ENCODE data around the gene MAPKAPK2. TPM values are rescaled to one million over a fixed set of nuclear protein-coding genes. Genes with fewer than 3 reads are reported as not detected.

MAPKAPK2 gene
- total RNA-seq, 1 experiment from 2014 or later = 96.2 TPM

- TF ChIP-seq CTCF (IDR thresholded peaks at IDR 0.05; ENCODE audit: unreplicated experiment) = no peak
- peaks cover 62% of the 10 kb centered on the region for H3K4me1 Mint-ChIP-seq (ENCODE audit: low read depth, unreplicated experiment)
- intact Hi-C loops (cut with micrococcal nuclease; ENCODE audit: unreplicated experiment) = loop anchor here (10.0 kb wide), 1 partner anchor 82 kb away; the partner anchor contains the start of gene DYRK3
- DNase-seq = no peak
- no peak overlapping the region for H3K27ac Mint-ChIP-seq (ENCODE audit: unreplicated experiment)
- H3K36me3 Mint-ChIP-seq (ENCODE audit: insufficient read depth, unreplicated experiment) = peaks cover 7% of the 10 kb centered on the region
- no peaks in the 10 kb centered on the region for H3K9me3 Mint-ChIP-seq (ENCODE audit: low read depth, unreplicated experiment)
- CTCF ChIA-PET = no interaction called here
- H3K4me3 Mint-ChIP-seq (ENCODE audit: low read depth, unreplicated experiment) = no peak overlapping the region
- no peaks in the 10 kb centered on the region for H3K27me3 Mint-ChIP-seq (ENCODE audit: unreplicated experiment)
- BruUV-seq (replicated peaks) = no TSS peak
Measured at GRCh38 chr1:206716159-206716869, 31.6 kb downstream of the MAPKAPK2 start.

GRCh38 chr1:206716870-206717673, 32.4 kb downstream of the MAPKAPK2 start:
- CTCF ChIA-PET = interaction anchor here (0.6 kb wide), 1 partner anchor 102 kb away, joined by 5 read pairs; no protein-coding TSS in a partner anchor
- H3K9me3 Mint-ChIP-seq (ENCODE audit: low read depth, unreplicated experiment) = no peaks in the 10 kb centered on the region
- TF ChIP-seq CTCF (IDR thresholded peaks at IDR 0.05; ENCODE audit: unreplicated experiment) = no peak
- no peaks in the 10 kb centered on the region for H3K27me3 Mint-ChIP-seq (ENCODE audit: unreplicated experiment)
- no TSS peak for BruUV-seq (replicated peaks)
- DNase-seq = no peak
- H3K27ac Mint-ChIP-seq (ENCODE audit: unreplicated experiment) = no peak overlapping the region
- no peak overlapping the region for H3K4me3 Mint-ChIP-seq (ENCODE audit: low read depth, unreplicated experiment)
- intact Hi-C loops (cut with micrococcal nuclease; ENCODE audit: unreplicated experiment) = loop anchor here (10.0 kb wide), 1 partner anchor 82 kb away; the partner anchor contains the start of gene DYRK3
- H3K36me3 Mint-ChIP-seq (ENCODE audit: insufficient read depth, unreplicated experiment) = peaks cover 6% of the 10 kb centered on the region
- H3K4me1 Mint-ChIP-seq (ENCODE audit: low read depth, unreplicated experiment) = peaks cover 61% of the 10 kb centered on the region

GRCh38 chr1:206717674-206717989, 32.9 kb downstream of the MAPKAPK2 start:
- CTCF ChIA-PET = interaction anchor here (0.6 kb wide), 2 partner anchors 101 to 117 kb away, joined by 3 to 5 read pairs; no protein-coding TSS in a partner anchor
- Mint-ChIP-seq H3K4me3 (ENCODE audit: low read depth, unreplicated experiment) (no peak overlapping the region), H3K9me3 (ENCODE audit: low read depth, unreplicated experiment) (no peaks in the 10 kb centered on the region), H3K27me3 (ENCODE audit: unreplicated experiment) (no peaks in the 10 kb centered on the region), H3K4me1 (ENCODE audit: low read depth, unreplicated experiment) (peaks cover 55% of the 10 kb centered on the region), H3K27ac (ENCODE audit: unreplicated experiment) (no peak overlapping the region), H3K36me3 (ENCODE audit: insufficient read depth, unreplicated experiment) (peaks cover 5% of the 10 kb centered on the region)
- no peak for TF ChIP-seq CTCF (IDR thresholded peaks at IDR 0.05; ENCODE audit: unreplicated experiment)
- no peak for DNase-seq
- no TSS peak for BruUV-seq (replicated peaks)
- intact Hi-C loops (cut with micrococcal nuclease; ENCODE audit: unreplicated experiment) = loop anchor here (10.0 kb wide), 1 partner anchor 83 kb away; the partner anchor contains the start of gene DYRK3

GRCh38 chr1:206719169-206719839, 34.6 kb downstream of the MAPKAPK2 start:
- H3K9me3 Mint-ChIP-seq (ENCODE audit: low read depth, unreplicated experiment) = no peaks in the 10 kb centered on the region
- peaks cover 56% of the 10 kb centered on the region for H3K4me1 Mint-ChIP-seq (ENCODE audit: low read depth, unreplicated experiment)
- no peak for TF ChIP-seq CTCF (IDR thresholded peaks at IDR 0.05; ENCODE audit: unreplicated experiment)
- DNase-seq = no peak
- H3K27ac Mint-ChIP-seq (ENCODE audit: unreplicated experiment) = no peak overlapping the region
- CTCF ChIA-PET = interaction anchor here (1.0 kb wide), 1 partner anchor 262 kb away, joined by 3 read pairs; no protein-coding TSS in a partner anchor
- H3K36me3 Mint-ChIP-seq (ENCODE audit: insufficient read depth, unreplicated experiment) = peaks cover 10% of the 10 kb centered on the region
- H3K27me3 Mint-ChIP-seq (ENCODE audit: unreplicated experiment) = no peaks in the 10 kb centered on the region
- no TSS peak for BruUV-seq (replicated peaks)
- no peak overlapping the region for H3K4me3 Mint-ChIP-seq (ENCODE audit: low read depth, unreplicated experiment)
- intact Hi-C loops (cut with micrococcal nuclease; ENCODE audit: unreplicated experiment) = loop anchor here (10.0 kb wide), 1 partner anchor 85 kb away; the partner anchor contains the start of gene DYRK3

Data from Calu3 (cell line).